IPS-20b (cell line): ENCODE data around the gene LCMT1.

ENCODE experiments used
- H3K27ac ChIP-seq: one replicate; pipeline ENCODE4 v1.5.1; 2013; ENCODE audit warnings: low read length
- H3K27me3 ChIP-seq: 2 replicates; pipeline ENCODE4 v1.6.1; 2013; ENCODE audit warnings: mild to moderate bottlenecking, low read length, inconsistent platforms; ENCODE audit not compliant: insufficient read depth
- H3K36me3 ChIP-seq: 2 replicates; pipeline ENCODE4 v1.6.1; 2013; ENCODE audit warnings: low read depth, mild to moderate bottlenecking, inconsistent platforms, low read length, moderate library complexity; ENCODE audit not compliant: insufficient read depth
- H3K4me1 ChIP-seq: 2 replicates; pipeline ENCODE4 v1.6.1; 2013; ENCODE audit warnings: mild to moderate bottlenecking, control low read depth, inconsistent platforms, low read length, moderate library complexity; ENCODE audit not compliant: insufficient read depth
- H3K4me3 ChIP-seq: 2 replicates; pipeline ENCODE4 v1.5.1; 2013; ENCODE audit warnings: mild to moderate bottlenecking, low read length, inconsistent platforms
- H3K9ac ChIP-seq: 2 replicates; pipeline ENCODE4 v1.6.1; 2013; ENCODE audit warnings: low read depth, mild to moderate bottlenecking, inconsistent platforms, low read length, moderate library complexity
- H3K9me3 ChIP-seq: 2 replicates; pipeline ENCODE4 v1.6.1; 2013; ENCODE audit warnings: mild to moderate bottlenecking, low read depth, low read length, inconsistent platforms; ENCODE audit not compliant: insufficient read depth

Gene LCMT1

DNA sequence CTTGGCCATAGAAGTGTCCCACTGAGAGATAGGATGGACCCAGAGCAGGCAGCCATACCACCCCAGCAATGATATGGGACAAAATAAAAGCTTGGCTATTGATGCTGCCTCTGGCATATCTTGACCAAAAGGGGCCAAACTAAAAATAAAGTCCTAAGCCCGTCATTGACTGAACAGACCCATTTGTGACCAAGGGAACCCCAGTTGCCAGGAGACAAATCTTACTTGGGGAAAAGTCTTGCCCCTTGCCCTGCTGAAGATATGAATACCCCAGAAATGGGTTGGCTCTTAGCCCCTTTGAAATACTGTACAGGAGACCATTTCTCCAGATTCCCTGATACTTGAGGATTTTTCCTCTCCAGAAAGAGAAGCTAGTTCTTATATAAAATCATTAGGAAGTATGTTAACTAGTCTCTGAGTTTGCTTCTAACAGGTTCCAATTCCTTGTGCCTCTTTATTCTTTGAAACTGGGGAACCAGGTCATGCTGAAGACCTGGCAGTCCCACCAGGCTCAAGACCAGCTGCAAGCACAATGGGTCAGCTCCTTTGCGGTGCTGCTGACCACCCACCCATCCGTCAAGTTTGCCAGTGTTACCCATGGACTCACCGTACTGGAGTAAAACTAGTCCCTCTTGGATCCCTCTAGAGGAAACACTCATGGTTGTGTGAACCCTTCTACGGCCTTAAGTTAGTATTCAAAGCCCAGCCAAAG is 31.0 kb upstream of the LCMT1 start:
- no peak overlapping the region for H3K9ac ChIP-seq
- no peaks in the 10 kb centered on the region for H3K36me3 ChIP-seq
- peaks cover 9% of the 10 kb centered on the region for H3K9me3 ChIP-seq
- no peak overlapping the region for H3K27ac ChIP-seq
- no peaks in the 10 kb centered on the region for H3K4me1 ChIP-seq
- no peaks in the 10 kb centered on the region for H3K27me3 ChIP-seq
- no peak overlapping the region for H3K4me3 ChIP-seq

GRCh38 chr16:25081702-25082101 is 29.8 kb upstream of the LCMT1 start:
- Histone ChIP-seq H3K9ac (no peak overlapping the region), H3K9me3 (peaks cover 9% of the 10 kb centered on the region), H3K27ac (no peak overlapping the region), H3K4me1 (no peaks in the 10 kb centered on the region), H3K27me3 (no peaks in the 10 kb centered on the region), H3K4me3 (no peak overlapping the region), H3K36me3 (no peaks in the 10 kb centered on the region)

GRCh38 chr16:25083065-25083464 is 28.5 kb upstream of the LCMT1 start:
- H3K4me3 ChIP-seq, result no peak overlapping the region
- no peak overlapping the region for H3K27ac ChIP-seq
- H3K36me3 ChIP-seq, result no peaks in the 10 kb centered on the region
- no peak overlapping the region for H3K9ac ChIP-seq
- H3K27me3 ChIP-seq, result no peaks in the 10 kb centered on the region
- H3K9me3 ChIP-seq, result peaks cover 8% of the 10 kb centered on the region
- H3K4me1 ChIP-seq, result no peaks in the 10 kb centered on the region

DNA sequence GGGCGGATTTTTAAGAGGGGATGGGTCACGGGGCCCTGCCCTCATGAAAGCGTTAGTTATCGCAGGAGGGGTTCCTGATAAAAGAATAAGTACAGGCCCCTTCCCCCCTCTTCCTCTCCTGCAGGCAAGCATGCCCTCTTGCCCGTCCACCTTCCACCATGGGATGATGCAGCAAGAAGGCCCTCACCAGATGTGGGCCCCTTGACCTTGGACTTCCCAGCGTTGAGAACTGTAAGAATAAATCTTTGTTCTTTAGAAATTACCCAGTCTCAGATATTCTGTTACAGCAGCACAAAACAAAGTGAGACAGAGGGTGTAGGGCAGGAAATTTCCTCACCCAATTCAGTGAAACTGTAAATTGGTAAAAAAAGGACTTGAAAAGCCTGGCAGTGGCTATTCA is 27.8 kb upstream of the LCMT1 start:
- H3K27me3 ChIP-seq, result no peaks in the 10 kb centered on the region
- no peaks in the 10 kb centered on the region for H3K36me3 ChIP-seq
- H3K9ac ChIP-seq, result no peak overlapping the region
- peaks cover 2% of the 10 kb centered on the region for H3K9me3 ChIP-seq
- H3K4me1 ChIP-seq, result no peaks in the 10 kb centered on the region
- no peak overlapping the region for H3K27ac ChIP-seq
- H3K4me3 ChIP-seq, result no peak overlapping the region

DNA sequence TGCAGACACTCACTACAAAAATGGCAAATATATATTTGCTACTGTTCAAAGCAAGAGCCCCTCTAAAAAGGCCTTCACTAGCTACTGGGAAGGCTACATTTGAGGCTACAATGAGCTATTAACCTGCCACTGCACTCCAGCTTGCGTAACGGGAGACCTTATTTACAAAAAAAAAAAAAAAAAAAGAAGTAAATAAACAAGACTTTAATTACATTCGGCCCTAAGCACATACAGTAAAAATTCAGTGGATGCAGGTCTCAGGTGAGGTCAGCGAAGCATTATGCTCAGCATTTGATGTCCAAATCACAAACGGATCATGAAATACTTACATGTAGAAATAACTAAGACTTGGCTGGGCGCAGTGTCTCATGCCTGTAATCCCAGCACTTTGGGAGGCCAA is 26.7 kb upstream of the LCMT1 start:
- H3K27ac ChIP-seq, result no peak overlapping the region
- no peaks in the 10 kb centered on the region for H3K9me3 ChIP-seq
- no peaks in the 10 kb centered on the region for H3K4me1 ChIP-seq
- no peaks in the 10 kb centered on the region for H3K36me3 ChIP-seq
- no peak overlapping the region for H3K9ac ChIP-seq
- H3K27me3 ChIP-seq, result no peaks in the 10 kb centered on the region
- no peak overlapping the region for H3K4me3 ChIP-seq

GRCh38 chr16:25087761-25088160 is 23.8 kb upstream of the LCMT1 start:
- no peaks in the 10 kb centered on the region for H3K36me3 ChIP-seq
- H3K27ac ChIP-seq, result no peak overlapping the region
- H3K4me3 ChIP-seq, result no peak overlapping the region
- no peak overlapping the region for H3K9ac ChIP-seq
- no peaks in the 10 kb centered on the region for H3K4me1 ChIP-seq
- H3K9me3 ChIP-seq, result no peaks in the 10 kb centered on the region
- H3K27me3 ChIP-seq, result no peaks in the 10 kb centered on the region

DNA sequence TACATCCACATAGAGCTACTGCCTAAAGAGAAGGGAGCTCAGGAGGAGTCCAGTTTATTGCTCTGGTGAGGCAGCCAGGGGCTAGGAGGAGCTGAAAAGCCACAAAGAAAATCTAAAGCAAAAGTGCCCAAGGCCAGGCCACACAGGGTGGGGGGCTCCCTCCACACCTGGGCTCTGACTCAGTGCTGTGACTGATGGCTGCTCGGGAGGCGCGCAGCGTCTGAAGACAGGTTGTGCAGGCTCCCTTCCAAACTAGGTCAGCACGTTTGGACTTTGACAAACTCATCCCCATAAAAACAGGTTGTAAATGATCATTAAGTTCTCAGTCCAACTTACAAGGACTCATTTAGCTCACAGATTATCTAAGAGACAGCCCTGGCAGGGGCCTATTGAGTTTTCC is 22.2 kb upstream of the LCMT1 start:
- Histone ChIP-seq H3K4me1 (no peaks in the 10 kb centered on the region), H3K27ac (no peak overlapping the region), H3K27me3 (peaks cover 3% of the 10 kb centered on the region), H3K36me3 (no peaks in the 10 kb centered on the region), H3K4me3 (no peak overlapping the region), H3K9me3 (no peaks in the 10 kb centered on the region), H3K9ac (no peak overlapping the region)

GRCh38 chr16:25092441-25092840 is 19.1 kb upstream of the LCMT1 start:
- H3K9ac ChIP-seq, result no peak overlapping the region
- no peak overlapping the region for H3K4me3 ChIP-seq
- H3K36me3 ChIP-seq, result no peaks in the 10 kb centered on the region
- no peak overlapping the region for H3K27ac ChIP-seq
- no peaks in the 10 kb centered on the region for H3K4me1 ChIP-seq
- H3K27me3 ChIP-seq, result peaks cover 29% of the 10 kb centered on the region
- no peaks in the 10 kb centered on the region for H3K9me3 ChIP-seq

- Histone ChIP-seq H3K27ac (no peak overlapping the region), H3K27me3 (peaks cover 32% of the 10 kb centered on the region), H3K9me3 (no peaks in the 10 kb centered on the region), H3K9ac (no peak overlapping the region), H3K4me1 (no peaks in the 10 kb centered on the region), H3K36me3 (no peaks in the 10 kb centered on the region), H3K4me3 (no peak overlapping the region)
Measured at GRCh38 chr16:25093208-25094061, 18.1 kb upstream of the LCMT1 start.

DNA sequence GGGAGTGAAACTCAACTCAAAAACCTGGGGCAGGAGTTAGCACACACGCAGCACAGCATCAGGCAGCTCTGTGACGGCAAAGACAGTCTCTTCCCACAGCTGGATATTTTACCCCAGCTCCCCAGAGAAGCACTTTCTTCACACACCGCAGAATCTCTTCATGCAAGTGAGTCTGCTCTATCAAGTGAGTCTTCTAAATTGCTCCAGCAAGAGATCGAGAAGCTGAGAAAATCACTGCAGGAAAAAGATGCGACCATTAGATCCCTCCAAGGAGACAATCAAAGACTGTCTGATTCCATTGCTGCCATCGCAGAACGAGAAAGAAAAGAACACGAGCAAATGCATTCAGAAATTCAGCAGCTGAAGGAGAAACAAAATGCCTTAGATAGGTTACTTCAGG is 16.9 kb upstream of the LCMT1 start:
- H3K36me3 ChIP-seq, result no peaks in the 10 kb centered on the region
- no peak overlapping the region for H3K9ac ChIP-seq
- no peak overlapping the region for H3K4me3 ChIP-seq
- H3K4me1 ChIP-seq, result no peaks in the 10 kb centered on the region
- H3K27ac ChIP-seq, result no peak overlapping the region
- H3K27me3 ChIP-seq, result peaks cover 32% of the 10 kb centered on the region
- no peaks in the 10 kb centered on the region for H3K9me3 ChIP-seq

- no peaks in the 10 kb centered on the region for H3K4me1 ChIP-seq
- no peak overlapping the region for H3K4me3 ChIP-seq
- no peaks in the 10 kb centered on the region for H3K36me3 ChIP-seq
Measured at GRCh38 chr16:25095636-25096035, 15.9 kb upstream of the LCMT1 start.

More at GRCh38 chr16:25095636-25096035, 15.9 kb upstream of the LCMT1 start:
- H3K9ac ChIP-seq, result no peak overlapping the region
- no peak overlapping the region for H3K27ac ChIP-seq
- H3K27me3 ChIP-seq, result peaks cover 32% of the 10 kb centered on the region
- no peaks in the 10 kb centered on the region for H3K9me3 ChIP-seq
